GM19023 (cell line): ENCODE results near the gene CELSR3.

ENCODE experiments used
- ATAC-seq: cut with Tn5 transposase; IDR thresholded peaks from one replicate; pipeline ENCODE4 v1.9.1; 2021; ENCODE audit warnings: mild to moderate bottlenecking, moderate library complexity; ENCODE audit not compliant: unreplicated experiment

The CELSR3 gene

DNA sequence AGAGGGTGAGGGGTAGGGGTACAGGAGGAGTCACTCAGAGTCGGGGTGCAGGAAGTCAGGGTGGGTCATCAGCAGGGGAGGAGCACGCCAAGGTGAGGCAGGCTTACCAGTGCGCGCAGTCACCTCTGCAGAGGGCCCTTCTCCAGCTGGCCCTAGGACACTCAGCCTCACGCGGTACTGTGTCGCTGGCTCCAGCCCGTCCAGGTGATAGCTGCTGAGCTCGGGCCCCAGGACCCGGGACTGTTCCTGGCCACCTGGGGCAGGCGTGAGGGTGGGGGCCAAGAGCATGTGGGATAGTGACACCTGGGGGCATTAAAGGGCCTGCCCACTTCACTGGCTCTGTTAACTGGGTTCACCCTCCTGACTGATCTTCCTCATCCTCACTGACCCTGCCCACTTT lies 75.0 kb downstream of the CELSR3 start:
- no peak for ATAC-seq
